ENCODE results near the gene TTYH3.

The TTYH3 gene

DNA sequence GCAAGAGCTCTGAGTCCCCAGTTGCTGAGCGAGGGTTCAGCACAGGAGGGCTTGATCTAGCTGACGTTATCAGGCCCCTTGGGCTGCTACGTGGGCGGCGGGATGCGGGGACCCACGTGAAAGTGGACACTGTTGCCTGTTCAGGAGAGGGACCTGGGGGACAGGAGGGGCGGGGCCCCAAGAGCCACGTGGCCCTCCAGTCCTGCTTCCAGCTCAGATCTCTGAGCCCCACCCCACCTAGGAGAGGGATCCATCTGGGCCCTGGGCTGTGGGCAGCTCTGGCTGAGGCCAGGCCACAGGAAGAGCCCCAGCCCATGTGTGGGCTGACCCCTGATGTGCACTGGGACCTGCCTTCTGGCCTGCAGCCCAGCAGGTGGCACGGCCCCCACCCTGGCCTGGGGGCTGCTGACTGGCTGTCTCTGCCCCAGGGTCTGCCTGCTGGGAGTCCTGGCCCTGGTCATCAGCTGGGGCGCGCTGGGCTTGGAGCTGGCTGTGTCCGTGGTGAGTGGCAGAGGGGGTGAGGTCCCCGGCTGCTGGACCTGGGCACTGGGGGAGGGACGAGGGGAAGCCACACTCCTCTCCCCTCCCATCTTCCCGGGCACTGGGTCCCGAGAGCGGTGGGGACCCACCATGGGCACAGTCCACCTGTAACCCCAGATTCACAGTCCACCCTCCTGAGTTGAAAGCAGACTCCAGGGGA, 17.5 kb downstream of the TTYH3 start:
- no peak overlapping the region for H3K4me3 ChIP-seq (ENCODE audit: insufficient read depth, low read depth, low read length, poor library complexity, severe bottlenecking)
- H3K36me3 ChIP-seq (ENCODE audit: control insufficient read depth, insufficient read depth, low read length): no peaks in the 10 kb centered on the region
- DNase-seq: no peak
- H3K9me3 ChIP-seq (ENCODE audit: control insufficient read depth, low read length): no peaks in the 10 kb centered on the region
- H3K4me1 ChIP-seq (ENCODE audit: control insufficient read depth, insufficient read depth, low read length, poor library complexity, severe bottlenecking): peaks cover 13% of the 10 kb centered on the region
- H3K27ac ChIP-seq (ENCODE audit: insufficient read depth, low read length, poor library complexity, severe bottlenecking): no peak overlapping the region
- no peaks in the 10 kb centered on the region for H3K27me3 ChIP-seq (replicated peaks; ENCODE audit: control insufficient read depth, insufficient read depth, low read length, poor library complexity, severe bottlenecking)

DNA sequence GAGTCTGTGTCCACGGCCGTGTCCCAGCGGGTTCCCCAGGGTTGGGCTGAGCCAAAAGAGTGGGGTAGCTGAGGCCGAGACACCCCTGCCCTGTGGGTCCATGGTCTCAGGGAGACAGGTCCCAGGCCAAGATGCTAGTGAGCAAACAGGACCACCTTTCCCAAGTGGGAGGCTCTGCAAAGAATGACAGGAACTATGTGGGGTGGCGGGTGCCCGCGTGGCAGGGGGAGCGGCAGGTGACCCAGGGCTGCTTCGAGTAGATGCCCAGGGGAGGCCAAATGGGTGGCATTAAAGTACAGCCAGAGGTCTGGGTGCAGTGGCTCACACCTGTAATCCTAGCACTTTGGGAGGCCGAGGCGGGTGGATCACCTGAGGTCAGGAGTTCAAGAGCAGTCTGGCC, 18.2 kb downstream of the TTYH3 start:
- no peaks in the 10 kb centered on the region for H3K27me3 ChIP-seq (replicated peaks; ENCODE audit: control insufficient read depth, insufficient read depth, low read length, poor library complexity, severe bottlenecking)
- no peaks in the 10 kb centered on the region for H3K36me3 ChIP-seq (ENCODE audit: control insufficient read depth, insufficient read depth, low read length)
- no peak overlapping the region for H3K27ac ChIP-seq (ENCODE audit: insufficient read depth, low read length, poor library complexity, severe bottlenecking)
- DNase-seq: no peak
- H3K4me1 ChIP-seq (ENCODE audit: control insufficient read depth, insufficient read depth, low read length, poor library complexity, severe bottlenecking): peaks cover 8% of the 10 kb centered on the region
- no peak overlapping the region for H3K4me3 ChIP-seq (ENCODE audit: insufficient read depth, low read depth, low read length, poor library complexity, severe bottlenecking)
- H3K9me3 ChIP-seq (ENCODE audit: control insufficient read depth, low read length): no peaks in the 10 kb centered on the region

DNA sequence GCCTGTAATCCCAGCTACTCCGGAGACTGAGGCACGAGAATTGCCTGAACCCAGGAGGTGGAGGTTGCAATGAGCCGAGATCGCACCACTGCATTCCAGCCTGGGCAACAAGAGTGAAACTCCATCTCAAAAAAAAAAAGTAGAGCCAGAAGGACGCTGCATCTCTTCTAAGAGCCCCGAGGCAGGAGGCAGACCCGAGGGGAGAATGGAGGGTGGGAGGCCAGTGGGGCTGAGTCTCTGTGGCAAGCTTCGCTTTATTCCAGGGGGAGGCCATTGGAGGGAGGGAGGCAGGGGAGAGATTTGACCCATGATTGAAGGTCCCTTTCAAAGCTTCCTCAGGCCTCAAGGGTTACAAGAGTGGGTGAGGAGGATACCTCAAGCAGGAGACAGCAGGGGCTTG, 18.7 kb downstream of the TTYH3 start:
- peaks cover 4% of the 10 kb centered on the region for H3K4me1 ChIP-seq (ENCODE audit: control insufficient read depth, insufficient read depth, low read length, poor library complexity, severe bottlenecking)
- H3K4me3 ChIP-seq (ENCODE audit: insufficient read depth, low read depth, low read length, poor library complexity, severe bottlenecking): no peak overlapping the region
- H3K36me3 ChIP-seq (ENCODE audit: control insufficient read depth, insufficient read depth, low read length): no peaks in the 10 kb centered on the region
- no peaks in the 10 kb centered on the region for H3K27me3 ChIP-seq (replicated peaks; ENCODE audit: control insufficient read depth, insufficient read depth, low read length, poor library complexity, severe bottlenecking)
- H3K9me3 ChIP-seq (ENCODE audit: control insufficient read depth, low read length): no peaks in the 10 kb centered on the region
- no peak for DNase-seq
- H3K27ac ChIP-seq (ENCODE audit: insufficient read depth, low read length, poor library complexity, severe bottlenecking): no peak overlapping the region

DNA sequence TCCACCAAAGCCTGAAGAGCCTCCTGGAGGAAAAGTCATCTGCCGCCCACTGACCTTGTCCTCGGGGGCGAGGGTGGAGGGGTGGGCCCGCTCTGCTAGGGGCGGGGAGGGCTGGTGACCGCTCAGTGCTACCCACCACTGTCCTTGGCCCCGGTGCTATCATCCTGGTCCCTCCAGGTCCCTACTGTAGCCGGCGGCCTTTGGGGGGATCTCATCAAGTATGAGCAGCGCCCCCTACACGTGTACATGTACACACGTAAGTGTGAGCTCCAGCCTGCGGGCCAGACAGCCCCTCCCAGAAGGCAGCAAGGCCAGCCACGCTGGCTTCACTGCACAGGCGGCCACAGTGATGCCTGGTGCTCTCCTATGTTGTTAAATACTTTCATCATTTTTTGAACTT, 19.6 kb downstream of the TTYH3 start:
- no peak overlapping the region for H3K4me3 ChIP-seq (ENCODE audit: insufficient read depth, low read depth, low read length, poor library complexity, severe bottlenecking)
- H3K36me3 ChIP-seq (ENCODE audit: control insufficient read depth, insufficient read depth, low read length): no peaks in the 10 kb centered on the region
- DNase-seq: no peak
- H3K27me3 ChIP-seq (replicated peaks; ENCODE audit: control insufficient read depth, insufficient read depth, low read length, poor library complexity, severe bottlenecking): no peaks in the 10 kb centered on the region
- H3K27ac ChIP-seq (ENCODE audit: insufficient read depth, low read length, poor library complexity, severe bottlenecking): no peak overlapping the region
- H3K4me1 ChIP-seq (ENCODE audit: control insufficient read depth, insufficient read depth, low read length, poor library complexity, severe bottlenecking): no peaks in the 10 kb centered on the region
- H3K9me3 ChIP-seq (ENCODE audit: control insufficient read depth, low read length): no peaks in the 10 kb centered on the region

DNA sequence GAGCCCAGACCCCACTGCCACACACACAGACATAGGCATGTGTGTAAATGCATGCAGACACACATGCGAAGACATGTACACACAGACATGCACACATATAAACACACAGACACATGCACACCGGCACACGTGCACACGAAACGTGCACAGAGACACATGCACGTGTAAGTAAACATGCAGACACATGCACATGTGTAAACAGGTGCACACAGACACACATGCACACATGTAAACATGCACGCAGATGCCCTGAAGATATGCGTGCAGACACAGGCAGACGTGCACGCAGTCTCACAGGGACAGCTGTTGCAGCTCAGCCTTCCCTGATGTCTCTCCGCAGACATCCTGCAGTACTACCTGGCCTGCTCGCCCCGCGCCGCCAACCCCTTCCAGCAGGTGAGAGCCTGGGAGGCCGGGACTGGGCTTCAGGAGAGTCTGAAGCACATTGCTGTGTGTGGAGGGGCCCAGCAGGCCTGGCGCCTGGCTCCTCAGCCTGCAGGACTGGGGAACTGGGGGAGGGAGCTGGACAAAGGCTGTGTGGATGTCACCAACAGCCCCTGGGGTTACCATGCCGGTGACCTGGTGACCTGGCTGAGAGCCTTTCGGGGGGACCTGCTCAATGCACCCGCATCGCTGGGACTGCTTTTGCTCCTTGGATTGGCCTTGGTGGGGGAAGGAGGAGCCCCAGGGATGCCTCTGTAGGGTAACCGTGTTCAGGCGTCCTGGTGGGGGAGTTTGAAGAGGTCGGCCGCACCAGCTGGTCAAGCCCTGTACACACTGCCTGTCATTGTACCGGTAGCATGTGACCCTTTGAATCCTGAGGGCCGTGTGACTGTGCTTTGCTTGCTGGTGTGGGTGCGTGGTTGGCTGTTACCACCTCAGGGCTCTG, 20.3 kb downstream of the TTYH3 start:
- Histone ChIP-seq H3K9me3 (ENCODE audit: control insufficient read depth, low read length) (no peaks in the 10 kb centered on the region), H3K27ac (ENCODE audit: insufficient read depth, low read length, poor library complexity, severe bottlenecking) (no peak overlapping the region), H3K4me3 (ENCODE audit: insufficient read depth, low read depth, low read length, poor library complexity, severe bottlenecking) (no peak overlapping the region), H3K27me3 (replicated peaks; ENCODE audit: control insufficient read depth, insufficient read depth, low read length, poor library complexity, severe bottlenecking) (no peaks in the 10 kb centered on the region), H3K4me1 (ENCODE audit: control insufficient read depth, insufficient read depth, low read length, poor library complexity, severe bottlenecking) (no peaks in the 10 kb centered on the region), H3K36me3 (ENCODE audit: control insufficient read depth, insufficient read depth, low read length) (no peaks in the 10 kb centered on the region)
- no peak for DNase-seq

DNA sequence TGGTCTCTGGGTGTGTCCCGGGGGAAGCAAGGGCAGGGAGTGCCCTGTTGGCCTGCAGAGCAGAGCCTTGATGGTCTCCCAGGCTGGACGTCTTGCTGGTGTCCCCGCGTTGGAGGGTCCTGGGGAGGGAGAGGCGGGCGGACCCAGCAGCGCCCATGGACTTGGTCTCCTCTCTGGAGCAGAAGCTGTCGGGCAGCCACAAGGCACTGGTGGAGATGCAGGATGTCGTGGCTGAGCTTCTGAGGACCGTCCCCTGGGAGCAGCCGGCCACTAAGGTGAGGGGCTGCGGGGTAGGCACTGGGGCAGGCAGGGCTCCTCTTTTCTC, 20.9 kb downstream of the TTYH3 start:
- H3K4me3 ChIP-seq (ENCODE audit: insufficient read depth, low read depth, low read length, poor library complexity, severe bottlenecking): no peak overlapping the region
- no peaks in the 10 kb centered on the region for H3K9me3 ChIP-seq (ENCODE audit: control insufficient read depth, low read length)
- no peak for DNase-seq
- no peaks in the 10 kb centered on the region for H3K4me1 ChIP-seq (ENCODE audit: control insufficient read depth, insufficient read depth, low read length, poor library complexity, severe bottlenecking)
- H3K27me3 ChIP-seq (replicated peaks; ENCODE audit: control insufficient read depth, insufficient read depth, low read length, poor library complexity, severe bottlenecking): no peaks in the 10 kb centered on the region
- H3K27ac ChIP-seq (ENCODE audit: insufficient read depth, low read length, poor library complexity, severe bottlenecking): no peak overlapping the region
- H3K36me3 ChIP-seq (ENCODE audit: control insufficient read depth, insufficient read depth, low read length): no peaks in the 10 kb centered on the region

DNA sequence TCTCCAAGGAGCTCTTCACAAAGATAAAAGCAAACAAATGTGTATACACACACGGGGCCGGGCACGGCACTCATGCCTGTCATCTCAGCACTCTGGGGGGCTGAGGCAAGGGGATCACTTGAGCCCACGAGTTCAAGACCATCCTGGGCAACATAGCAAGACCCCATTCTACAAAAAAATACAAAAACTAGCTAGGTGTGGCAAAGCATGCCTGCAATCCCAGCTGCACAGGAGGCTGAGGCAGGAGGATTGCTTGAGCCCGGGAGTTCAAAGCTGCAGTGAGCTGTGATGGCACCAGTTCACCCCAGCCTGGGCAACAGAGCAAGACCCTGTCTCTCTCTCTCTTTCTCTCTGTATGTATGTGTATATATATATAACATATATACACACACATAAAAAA, 22.3 kb downstream of the TTYH3 start:
- DNase-seq: no peak
- no peaks in the 10 kb centered on the region for H3K36me3 ChIP-seq (ENCODE audit: control insufficient read depth, insufficient read depth, low read length)
- H3K27ac ChIP-seq (ENCODE audit: insufficient read depth, low read length, poor library complexity, severe bottlenecking): no peak overlapping the region
- no peaks in the 10 kb centered on the region for H3K27me3 ChIP-seq (replicated peaks; ENCODE audit: control insufficient read depth, insufficient read depth, low read length, poor library complexity, severe bottlenecking)
- no peaks in the 10 kb centered on the region for H3K9me3 ChIP-seq (ENCODE audit: control insufficient read depth, low read length)
- H3K4me1 ChIP-seq (ENCODE audit: control insufficient read depth, insufficient read depth, low read length, poor library complexity, severe bottlenecking): no peaks in the 10 kb centered on the region
- no peak overlapping the region for H3K4me3 ChIP-seq (ENCODE audit: insufficient read depth, low read depth, low read length, poor library complexity, severe bottlenecking)

DNA sequence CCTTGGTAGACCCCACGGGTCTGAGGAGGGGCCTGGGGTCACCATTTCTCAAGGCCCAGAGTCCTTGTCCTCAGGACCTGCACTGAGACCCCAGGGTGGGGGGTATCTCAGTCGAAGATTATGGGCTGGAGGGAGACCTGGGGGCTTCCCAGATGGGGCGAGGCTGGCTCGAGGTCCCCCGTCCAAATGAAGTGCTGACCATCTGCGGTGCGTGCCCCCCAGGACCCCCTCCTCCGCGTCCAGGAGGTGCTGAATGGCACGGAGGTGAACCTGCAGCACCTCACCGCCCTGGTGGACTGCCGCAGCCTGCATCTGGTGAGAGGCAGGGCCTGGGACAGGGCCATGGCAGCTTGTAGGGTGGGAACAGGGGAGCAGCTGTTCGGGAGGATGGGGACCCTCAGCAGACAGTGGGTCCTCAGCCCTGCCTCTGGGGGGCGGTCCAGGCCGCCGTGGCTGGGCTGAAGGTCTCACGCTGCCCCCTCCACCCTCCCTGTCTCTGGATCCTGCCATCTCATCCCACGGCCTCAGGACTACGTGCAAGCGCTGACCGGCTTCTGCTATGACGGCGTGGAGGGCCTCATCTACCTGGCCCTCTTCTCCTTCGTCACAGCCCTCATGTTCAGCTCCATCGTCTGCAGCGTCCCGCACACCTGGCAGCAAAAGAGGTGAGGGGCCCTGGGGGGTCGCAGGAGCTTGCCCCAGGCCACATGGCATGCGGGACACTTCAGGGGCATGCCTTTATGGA, 24.3 kb downstream of the TTYH3 start:
- Histone ChIP-seq H3K27me3 (replicated peaks; ENCODE audit: control insufficient read depth, insufficient read depth, low read length, poor library complexity, severe bottlenecking) (no peaks in the 10 kb centered on the region), H3K4me1 (ENCODE audit: control insufficient read depth, insufficient read depth, low read length, poor library complexity, severe bottlenecking) (no peaks in the 10 kb centered on the region), H3K36me3 (ENCODE audit: control insufficient read depth, insufficient read depth, low read length) (no peaks in the 10 kb centered on the region), H3K4me3 (ENCODE audit: insufficient read depth, low read depth, low read length, poor library complexity, severe bottlenecking) (no peak overlapping the region), H3K9me3 (ENCODE audit: control insufficient read depth, low read length) (no peaks in the 10 kb centered on the region), H3K27ac (ENCODE audit: insufficient read depth, low read length, poor library complexity, severe bottlenecking) (no peak overlapping the region)
- no peak for DNase-seq

DNA sequence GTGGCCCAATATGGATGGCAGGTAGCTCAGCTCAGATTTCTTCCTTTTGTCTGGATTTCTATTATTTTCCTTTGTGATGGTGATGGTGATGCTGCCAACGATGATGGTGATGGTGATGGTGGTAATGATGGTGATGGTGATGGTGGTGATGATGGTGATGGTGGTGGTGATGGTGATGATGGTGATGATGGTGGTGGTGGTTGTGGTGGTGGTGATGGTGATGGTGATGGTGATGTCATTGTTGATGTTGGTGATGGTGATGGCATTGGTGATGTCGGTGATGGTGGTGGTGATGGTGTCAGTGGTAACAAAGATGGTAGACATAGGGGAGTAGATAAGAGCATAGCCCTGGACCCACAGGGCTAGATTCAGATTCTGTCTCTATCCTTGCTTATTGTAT, 25.4 kb downstream of the TTYH3 start:
- Histone ChIP-seq H3K27me3 (replicated peaks; ENCODE audit: control insufficient read depth, insufficient read depth, low read length, poor library complexity, severe bottlenecking) (no peaks in the 10 kb centered on the region), H3K36me3 (ENCODE audit: control insufficient read depth, insufficient read depth, low read length) (no peaks in the 10 kb centered on the region), H3K9me3 (ENCODE audit: control insufficient read depth, low read length) (no peaks in the 10 kb centered on the region), H3K27ac (ENCODE audit: insufficient read depth, low read length, poor library complexity, severe bottlenecking) (no peak overlapping the region), H3K4me1 (ENCODE audit: control insufficient read depth, insufficient read depth, low read length, poor library complexity, severe bottlenecking) (no peaks in the 10 kb centered on the region), H3K4me3 (ENCODE audit: insufficient read depth, low read depth, low read length, poor library complexity, severe bottlenecking) (no peak overlapping the region)
- DNase-seq: no peak
